Immature natural killer cell (primary cell): Measurements from ENCODE around the gene TRAP1. TPM values are rescaled to one million over a fixed set of nuclear protein-coding genes. Genes with fewer than 3 reads are reported as not detected.
A peak's percentile ranks its signal among the peaks of the same experiment; 100 is the strongest.

Experiments used
- DNase-seq, 3 donors: peaks; one replicate each; pipeline ENCODE4 v3.0.0; 2022; ENCODE audit warnings: mixed read lengths in 1 of 3
- H3K27ac Mint-ChIP-seq, 6 donors: one replicate each; pipeline ENCODE4 v1.8.0; 2020; ENCODE audit warnings: mixed read lengths in 6 of 6, mild to moderate bottlenecking in 5 of 6, inconsistent platforms in 4 of 6, moderate library complexity in 3 of 6
- H3K27me3 Mint-ChIP-seq, 3 donors: one replicate each; pipeline ENCODE4 v1.8.0; 2020 to 2021; ENCODE audit warnings: low read depth in 3 of 3, mild to moderate bottlenecking in 3 of 3, mixed read lengths in 3 of 3, moderate library complexity in 3 of 3, inconsistent platforms in 1 of 3
- H3K36me3 Mint-ChIP-seq, 3 donors: one replicate each; pipeline ENCODE4 v1.8.0; 2020; ENCODE audit warnings: mixed read lengths in 3 of 3, inconsistent platforms in 2 of 3, mild to moderate bottlenecking in 2 of 3
- H3K4me1 Mint-ChIP-seq, 2 donors: one replicate each; pipeline ENCODE4 v1.8.0; 2020; ENCODE audit warnings: inconsistent platforms in 2 of 2, mild to moderate bottlenecking in 2 of 2, mixed read lengths in 2 of 2, moderate library complexity in 1 of 2
- H3K4me3 Mint-ChIP-seq, 5 donors: one replicate each; pipeline ENCODE4 v1.8.0; 2020; ENCODE audit warnings: mild to moderate bottlenecking in 5 of 5, mixed read lengths in 5 of 5, inconsistent platforms in 3 of 5, moderate library complexity in 3 of 5
- H3K9me3 Mint-ChIP-seq, 6 donors: one replicate each; pipeline ENCODE4 v1.8.0; 2020; ENCODE audit warnings: mild to moderate bottlenecking in 6 of 6, mixed read lengths in 6 of 6, inconsistent platforms in 4 of 6, moderate library complexity in 3 of 6
- polyA plus RNA-seq, 3 donors: library from polyadenylated mRNA; unstranded; fragments of 300-500 nt; fragmentation: Illumina TruSeq; gene quantifications; one replicate each; pipeline ENCODE4 v1.2.3, GENCODE V29; 2021

Gene TRAP1
- polyA plus RNA-seq, result 10 to 100 TPM; 30.1 to 32.1 (median 30.7) TPM

DNA sequence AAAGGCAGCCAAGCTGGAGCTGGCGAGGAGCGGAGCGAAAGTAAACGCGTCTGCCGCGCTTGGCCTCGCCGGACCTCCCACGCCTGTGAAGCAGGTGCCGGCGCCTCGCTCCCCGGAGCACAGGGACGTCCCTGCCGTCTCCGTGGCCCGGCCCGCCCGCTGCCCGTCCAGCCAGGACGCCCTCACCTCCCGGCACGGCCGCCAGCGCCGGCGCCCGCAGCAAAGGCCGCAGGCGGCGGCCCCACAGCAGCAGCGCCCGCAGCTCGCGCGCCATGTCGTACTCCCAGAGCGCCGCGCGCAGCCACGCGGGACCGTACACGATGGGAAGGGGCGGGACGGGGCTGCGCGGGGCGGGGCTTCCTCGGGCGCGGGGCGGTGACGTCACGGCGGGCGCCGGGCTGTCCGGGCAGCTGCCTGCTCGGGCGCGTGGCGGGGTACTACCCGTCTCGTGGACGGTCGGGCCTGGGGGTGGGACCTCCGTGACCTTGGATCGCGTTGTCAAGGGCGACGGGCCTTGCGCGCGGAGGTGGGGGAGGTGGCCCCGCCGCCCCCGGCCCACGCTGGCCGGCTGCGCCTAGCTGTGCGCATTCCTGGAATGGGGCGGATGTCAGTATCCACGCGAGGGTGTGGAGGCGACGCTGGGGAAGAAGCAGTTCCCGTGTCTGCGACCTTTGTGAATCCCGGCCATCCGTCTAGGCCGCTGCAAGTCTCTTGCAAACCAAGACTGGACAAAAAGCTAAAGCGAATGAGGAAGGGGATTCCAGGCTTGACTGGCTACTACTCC lies at the start of gene TRAP1:
Gene TRAP1 (minus strand): TSS at position 290 of the 784 bp plus-strand sequence. CDS start 16 bp downstream, at position 274.
- peaks cover 0 to 4% (median 2%) of the 10 kb centered on the region in 3 donors for H3K27me3 Mint-ChIP-seq
- peak within 1 kb of the TSS; percentile 81 to 90 (median 88) for H3K4me3 Mint-ChIP-seq
- H3K4me1 Mint-ChIP-seq, result peaks cover 20 to 22% of the 10 kb centered on the region in 2 donors
- H3K27ac Mint-ChIP-seq, result peak within 1 kb of the TSS; percentile 62 to 90 (median 84)
- peaks cover 0 to 2% (median 0%) of the 10 kb centered on the region in 3 donors for H3K36me3 Mint-ChIP-seq
- DNase-seq, result peak; percentile 87 to 90 (median 88)
- H3K9me3 Mint-ChIP-seq, result no peaks in the 10 kb centered on the region

DNA sequence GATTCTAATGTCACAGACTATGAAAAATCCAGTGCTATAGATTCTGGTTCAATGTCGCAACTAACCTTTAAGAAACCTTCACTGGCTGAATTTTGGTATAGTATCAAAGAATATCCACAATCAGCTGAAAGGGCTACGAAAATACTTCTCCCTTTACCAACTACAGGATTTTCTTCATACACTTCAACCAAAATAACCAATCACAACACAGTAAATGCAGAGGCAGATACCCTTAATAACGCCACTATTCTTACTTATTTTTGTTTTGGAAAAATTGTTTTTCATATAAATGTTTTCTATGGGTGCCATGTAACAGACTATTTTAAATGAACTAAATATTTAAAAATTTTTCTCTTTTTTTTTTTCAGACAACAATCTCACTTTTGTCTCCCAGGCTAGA lies 48.9 kb upstream of the TRAP1 start:
- peaks cover 0 to 6% (median 2%) of the 10 kb centered on the region in 3 donors for H3K27me3 Mint-ChIP-seq
- H3K4me3 Mint-ChIP-seq, result no peak overlapping the region
- DNase-seq, result no peak
- H3K36me3 Mint-ChIP-seq, result peaks cover 16 to 46% (median 20%) of the 10 kb centered on the region in 3 donors
- peaks cover 6 to 12% of the 10 kb centered on the region in 2 donors for H3K4me1 Mint-ChIP-seq
- no peak overlapping the region for H3K27ac Mint-ChIP-seq
- H3K9me3 Mint-ChIP-seq, result no peaks in the 10 kb centered on the region

DNA sequence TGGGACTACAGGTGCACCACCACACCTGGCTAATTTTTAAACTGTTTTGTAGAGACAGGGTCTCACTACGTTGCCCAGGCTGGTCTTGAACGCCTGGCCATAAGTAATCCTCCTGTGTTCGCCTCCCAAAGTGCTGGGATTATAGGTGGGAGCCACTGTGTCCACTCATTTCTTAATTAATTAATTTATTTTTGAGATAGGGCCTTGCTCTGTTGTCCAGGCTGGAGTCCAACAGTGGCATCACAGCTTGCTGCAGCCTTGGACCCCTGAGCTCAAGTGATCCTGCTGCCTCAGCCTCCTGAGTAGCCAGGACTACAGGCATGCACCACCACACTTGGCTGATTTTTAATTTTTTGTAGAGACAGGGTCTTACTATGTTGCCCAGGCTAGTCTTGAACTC lies 47.1 kb upstream of the TRAP1 start:
- peaks cover 0 to 2% (median 0%) of the 10 kb centered on the region in 3 donors for H3K27me3 Mint-ChIP-seq
- no peak overlapping the region for H3K4me3 Mint-ChIP-seq
- no peak for DNase-seq
- H3K36me3 Mint-ChIP-seq, result peaks cover 12 to 33% (median 15%) of the 10 kb centered on the region in 3 donors
- peaks cover 6 to 18% of the 10 kb centered on the region in 2 donors for H3K4me1 Mint-ChIP-seq
- no peak overlapping the region for H3K27ac Mint-ChIP-seq
- no peaks in the 10 kb centered on the region for H3K9me3 Mint-ChIP-seq

DNA sequence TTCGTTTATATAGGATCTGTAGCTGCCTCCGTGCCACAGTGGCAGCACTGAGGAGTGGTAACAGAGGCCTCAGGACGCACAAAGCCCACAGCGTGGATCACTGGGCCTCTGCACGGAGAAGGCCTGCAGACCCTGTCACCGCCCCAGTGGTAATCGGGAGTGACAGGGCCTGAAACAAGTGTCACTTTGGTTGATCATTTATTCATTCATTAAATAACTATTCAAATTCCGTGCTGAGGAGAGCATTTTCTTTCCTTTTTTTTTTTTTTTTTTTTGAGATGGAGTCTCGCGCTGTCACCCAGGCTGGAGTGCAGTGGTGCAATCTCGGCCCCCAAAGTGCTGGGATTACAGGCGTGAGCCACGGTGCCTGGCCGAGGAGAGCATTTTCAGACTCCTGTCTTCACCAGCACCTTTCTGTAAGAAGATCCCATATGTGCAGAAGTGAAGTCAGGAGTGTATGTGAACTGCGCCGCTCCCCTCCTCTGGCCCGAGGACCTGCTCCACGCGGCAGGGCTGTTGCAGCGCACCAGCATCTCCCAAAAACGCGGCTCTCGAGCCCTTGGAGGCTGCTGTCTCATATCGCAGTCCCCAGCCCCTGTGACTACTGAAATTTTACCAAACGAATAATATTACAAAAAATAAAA lies 44.9 kb upstream of the TRAP1 start:
- Mint-ChIP-seq H3K4me1 (peaks cover 4 to 11% of the 10 kb centered on the region in 2 donors), H3K27me3 (peaks cover 0 to 2% (median 0%) of the 10 kb centered on the region in 3 donors), H3K9me3 (no peaks in the 10 kb centered on the region), H3K4me3 (no peak overlapping the region), H3K36me3 (peaks cover 8 to 22% (median 11%) of the 10 kb centered on the region in 3 donors), H3K27ac (peak overlapping the region in 1 of 6 donors; percentile 28)
- no peak for DNase-seq

DNA sequence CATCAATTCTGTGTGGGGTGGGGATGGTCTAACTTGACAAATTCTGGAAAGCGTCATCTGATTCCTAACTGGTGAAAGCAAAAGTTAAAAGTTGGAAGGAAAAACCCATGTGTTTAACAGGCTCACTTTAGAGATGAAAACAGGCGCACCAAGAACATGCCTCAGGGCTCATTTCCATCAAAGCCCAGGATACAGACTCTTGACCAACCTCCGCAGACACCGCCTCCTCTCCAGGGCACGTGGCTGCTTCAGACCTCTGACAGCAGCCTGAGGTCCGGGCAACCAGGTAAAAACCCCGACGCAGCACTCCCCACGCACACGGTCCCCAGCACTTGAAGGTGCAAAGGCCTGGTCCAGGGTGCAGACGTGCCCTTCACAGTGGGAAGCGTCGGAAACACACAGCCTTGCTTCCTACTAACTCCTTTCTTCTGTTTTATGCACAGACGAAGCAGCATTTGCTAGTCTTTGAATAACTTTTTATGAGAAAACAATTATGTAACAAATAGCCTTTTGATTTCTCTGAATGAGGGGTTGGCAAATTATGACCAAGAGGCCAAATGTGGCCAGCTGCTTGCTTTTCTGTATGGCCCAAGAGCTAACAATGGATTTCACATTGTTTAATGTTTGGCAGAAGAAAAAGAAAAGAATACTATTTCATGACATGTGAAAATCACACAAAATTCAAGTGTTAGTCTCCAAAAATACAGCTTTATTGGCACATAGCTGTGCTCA lies 44.2 kb upstream of the TRAP1 start:
- H3K4me3 Mint-ChIP-seq, result no peak overlapping the region
- H3K27me3 Mint-ChIP-seq, result peaks cover 0 to 2% (median 0%) of the 10 kb centered on the region in 3 donors
- peaks cover 1 to 6% of the 10 kb centered on the region in 2 donors for H3K4me1 Mint-ChIP-seq
- H3K27ac Mint-ChIP-seq, result no peak overlapping the region
- H3K36me3 Mint-ChIP-seq, result peaks cover 3 to 22% (median 6%) of the 10 kb centered on the region in 3 donors
- no peak for DNase-seq
- no peaks in the 10 kb centered on the region for H3K9me3 Mint-ChIP-seq

DNA sequence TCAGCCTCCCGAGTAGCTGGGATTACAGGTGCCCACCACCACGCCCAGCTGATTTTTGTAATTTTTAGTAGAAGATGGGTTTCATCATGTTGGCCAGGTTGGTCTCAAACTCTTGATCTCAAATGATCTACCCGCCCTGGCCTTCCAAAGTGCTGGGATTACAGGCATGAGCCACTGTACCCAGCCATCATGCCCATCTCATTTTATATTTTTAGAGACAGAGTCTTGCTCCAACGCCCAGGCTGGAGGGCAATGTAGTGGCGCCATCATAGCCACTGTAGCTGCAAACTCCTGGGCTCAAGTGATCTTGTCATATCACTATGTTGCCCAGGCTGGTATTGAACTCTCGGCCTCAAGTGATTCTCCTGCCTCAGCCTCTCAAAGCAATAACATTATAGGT lies 43.2 kb upstream of the TRAP1 start:
- DNase-seq, result no peak
- H3K27ac Mint-ChIP-seq, result peak overlapping the region in 1 of 6 donors; percentile 19
- peaks cover 0 to 2% (median 0%) of the 10 kb centered on the region in 3 donors for H3K27me3 Mint-ChIP-seq
- peaks cover 2 to 6% of the 10 kb centered on the region in 2 donors for H3K4me1 Mint-ChIP-seq
- no peak overlapping the region for H3K4me3 Mint-ChIP-seq
- H3K9me3 Mint-ChIP-seq, result no peaks in the 10 kb centered on the region
- H3K36me3 Mint-ChIP-seq, result peaks cover 4 to 25% (median 6%) of the 10 kb centered on the region in 3 donors

DNA sequence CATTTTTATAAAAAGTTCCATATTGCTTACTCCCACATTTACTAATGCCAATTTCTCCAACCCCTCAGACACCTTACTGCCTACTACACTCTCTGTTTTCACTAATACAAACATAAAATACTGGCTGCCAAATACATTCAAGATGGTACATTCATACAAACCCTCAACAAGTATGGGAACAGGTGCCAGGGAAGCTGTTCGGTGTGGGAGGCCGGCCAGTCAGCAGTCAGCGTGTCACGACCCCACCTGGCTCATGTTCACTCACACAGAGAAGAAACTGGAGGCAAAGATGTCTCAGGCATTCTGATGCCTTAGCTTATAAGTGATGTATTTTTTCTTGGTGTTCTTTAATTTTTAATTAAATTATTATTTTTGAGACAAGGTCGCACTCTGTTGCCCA lies 42.4 kb upstream of the TRAP1 start:
- Mint-ChIP-seq H3K36me3 (peaks cover 6 to 30% (median 8%) of the 10 kb centered on the region in 3 donors), H3K27ac (no peak overlapping the region), H3K9me3 (no peaks in the 10 kb centered on the region), H3K27me3 (no peaks in the 10 kb centered on the region), H3K4me1 (peaks cover 3 to 6% of the 10 kb centered on the region in 2 donors), H3K4me3 (no peak overlapping the region)
- no peak for DNase-seq

DNA sequence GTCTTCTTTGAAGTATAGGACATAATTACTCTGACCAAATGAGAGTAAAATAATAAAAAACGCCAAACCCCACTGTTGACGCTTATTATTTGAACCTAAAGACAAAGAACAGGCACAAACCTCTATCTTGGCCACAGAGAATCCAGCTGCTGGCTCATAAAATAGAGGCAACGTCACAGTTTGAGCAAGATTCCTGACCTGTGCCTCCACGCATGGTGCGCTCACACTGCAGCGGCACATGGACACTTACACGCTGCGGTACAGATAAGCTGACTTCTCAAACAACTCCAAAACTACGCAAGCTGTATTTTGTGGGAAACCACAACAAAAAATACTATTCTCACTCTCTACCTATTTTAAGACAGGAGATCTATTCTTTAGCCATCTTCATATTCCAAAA lies 38.8 kb upstream of the TRAP1 start:
- Mint-ChIP-seq H3K4me1 (peaks cover 5 to 32% of the 10 kb centered on the region in 2 donors), H3K27ac (no peak overlapping the region), H3K9me3 (no peaks in the 10 kb centered on the region), H3K36me3 (peaks cover 12 to 48% (median 15%) of the 10 kb centered on the region in 3 donors), H3K27me3 (peaks cover 0 to 5% (median 0%) of the 10 kb centered on the region in 3 donors), H3K4me3 (no peak overlapping the region)
- no peak for DNase-seq

DNA sequence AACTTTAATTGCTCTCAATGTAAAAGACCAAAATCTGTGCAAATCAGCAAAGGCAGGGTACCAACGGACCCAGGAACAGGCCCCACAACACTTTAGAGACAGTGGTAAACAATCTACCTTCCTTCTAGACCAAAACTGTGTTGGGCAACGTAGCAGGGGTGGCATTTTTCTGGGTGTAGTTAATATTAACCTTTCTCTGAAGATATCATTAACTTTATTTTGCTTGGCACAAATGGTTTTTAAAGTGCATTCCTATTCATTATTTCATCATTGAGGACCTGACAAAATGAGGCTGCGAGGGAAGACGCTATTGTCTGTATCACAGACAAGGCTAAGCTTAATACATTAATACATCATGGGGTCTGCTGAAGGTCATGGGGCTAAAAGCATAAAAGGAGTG lies 37.9 kb upstream of the TRAP1 start:
- no peak for DNase-seq
- Mint-ChIP-seq H3K9me3 (no peaks in the 10 kb centered on the region), H3K27ac (no peak overlapping the region), H3K36me3 (peaks cover 15 to 52% (median 19%) of the 10 kb centered on the region in 3 donors), H3K4me1 (peaks cover 8 to 36% of the 10 kb centered on the region in 2 donors), H3K4me3 (no peak overlapping the region), H3K27me3 (peaks cover 0 to 5% (median 0%) of the 10 kb centered on the region in 3 donors)

DNA sequence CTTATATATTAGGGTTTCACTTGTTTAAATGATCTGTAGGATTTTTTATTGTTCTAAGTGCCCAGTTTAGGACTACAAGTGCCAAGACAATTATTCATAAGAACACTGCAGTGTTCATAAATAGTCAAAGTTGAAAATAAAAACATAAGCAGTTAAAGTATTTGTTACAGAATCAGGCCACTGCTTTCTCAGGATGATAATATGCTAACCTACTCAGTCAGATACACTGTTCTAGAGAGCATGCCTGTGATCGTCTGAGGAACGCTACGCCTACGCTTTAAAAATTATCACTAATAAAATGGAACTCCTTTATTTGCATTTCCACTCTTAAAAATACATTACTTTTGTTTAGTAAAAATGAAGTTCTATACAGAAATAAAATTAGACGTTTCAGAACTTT lies 37.4 kb upstream of the TRAP1 start:
- H3K4me3 Mint-ChIP-seq, result no peak overlapping the region
- H3K36me3 Mint-ChIP-seq, result peaks cover 16 to 54% (median 21%) of the 10 kb centered on the region in 3 donors

DNA sequence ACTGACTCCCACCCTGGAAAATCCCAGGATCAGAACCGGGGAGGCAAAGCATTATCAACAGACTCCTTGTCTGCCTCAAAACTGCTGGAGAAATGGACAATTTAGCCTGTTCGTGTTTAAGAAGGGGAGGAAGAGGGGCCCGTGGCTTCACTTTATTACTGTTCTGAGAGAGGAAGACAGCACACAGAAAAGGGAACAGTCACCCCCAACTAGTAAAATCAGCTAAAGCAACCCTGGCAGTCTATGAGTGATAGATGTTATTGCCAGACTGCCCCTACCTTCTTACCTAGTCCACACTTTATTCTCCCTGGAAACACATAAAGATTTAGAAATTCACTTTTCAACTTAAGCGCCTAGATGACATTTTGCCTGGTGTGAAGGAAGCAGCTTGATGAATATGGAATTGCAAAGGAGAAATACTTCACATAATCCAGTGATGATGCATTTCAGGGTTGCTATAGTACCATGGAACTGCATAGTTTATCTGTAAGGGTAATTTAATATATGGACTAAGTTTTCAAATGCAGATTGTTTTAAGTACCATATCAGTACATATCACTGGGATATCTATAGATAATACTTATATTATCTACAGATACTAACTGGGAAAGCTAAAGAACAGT lies 36.9 kb upstream of the TRAP1 start:
- no peak overlapping the region for H3K4me3 Mint-ChIP-seq
- peaks cover 0 to 5% (median 5%) of the 10 kb centered on the region in 3 donors for H3K27me3 Mint-ChIP-seq
- H3K27ac Mint-ChIP-seq, result peak overlapping the region in 1 of 6 donors; percentile 3
- peaks cover 16 to 54% (median 21%) of the 10 kb centered on the region in 3 donors for H3K36me3 Mint-ChIP-seq
- peaks cover 13 to 38% of the 10 kb centered on the region in 2 donors for H3K4me1 Mint-ChIP-seq
- H3K9me3 Mint-ChIP-seq, result no peaks in the 10 kb centered on the region
- no peak for DNase-seq

More for the DNA sequence above, 37.4 kb upstream of the TRAP1 start:
- H3K4me1 Mint-ChIP-seq, result peaks cover 11 to 39% of the 10 kb centered on the region in 2 donors
- H3K9me3 Mint-ChIP-seq, result no peaks in the 10 kb centered on the region
- no peak for DNase-seq
- peaks cover 0 to 5% (median 3%) of the 10 kb centered on the region in 3 donors for H3K27me3 Mint-ChIP-seq
- H3K27ac Mint-ChIP-seq, result no peak overlapping the region

DNA sequence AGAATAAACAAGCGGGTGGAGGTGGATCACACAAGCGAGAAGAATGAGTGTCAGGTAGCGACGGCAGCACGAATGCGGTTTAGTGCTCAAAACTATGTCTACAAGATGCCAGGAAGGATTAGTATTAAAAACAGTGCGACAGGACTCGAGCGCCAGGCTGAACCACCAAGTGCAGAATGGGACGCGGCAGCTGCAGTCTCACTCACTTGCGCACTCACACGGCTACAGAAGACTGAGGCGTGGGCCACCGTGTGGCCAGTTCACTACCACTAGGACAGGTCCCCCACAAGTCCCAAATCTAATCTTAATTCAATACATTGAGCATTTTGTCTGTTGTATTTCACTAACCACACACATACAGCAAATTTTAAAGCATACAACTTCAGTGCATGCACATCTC lies 35.7 kb upstream of the TRAP1 start:
- Mint-ChIP-seq H3K27me3 (peaks cover 0 to 6% (median 5%) of the 10 kb centered on the region in 3 donors), H3K27ac (peak overlapping the region in 2 of 6 donors; percentile 20 to 47), H3K4me3 (no peak overlapping the region), H3K4me1 (peaks cover 13 to 38% of the 10 kb centered on the region in 2 donors), H3K9me3 (no peaks in the 10 kb centered on the region), H3K36me3 (peaks cover 16 to 53% (median 21%) of the 10 kb centered on the region in 3 donors)
- no peak for DNase-seq

DNA sequence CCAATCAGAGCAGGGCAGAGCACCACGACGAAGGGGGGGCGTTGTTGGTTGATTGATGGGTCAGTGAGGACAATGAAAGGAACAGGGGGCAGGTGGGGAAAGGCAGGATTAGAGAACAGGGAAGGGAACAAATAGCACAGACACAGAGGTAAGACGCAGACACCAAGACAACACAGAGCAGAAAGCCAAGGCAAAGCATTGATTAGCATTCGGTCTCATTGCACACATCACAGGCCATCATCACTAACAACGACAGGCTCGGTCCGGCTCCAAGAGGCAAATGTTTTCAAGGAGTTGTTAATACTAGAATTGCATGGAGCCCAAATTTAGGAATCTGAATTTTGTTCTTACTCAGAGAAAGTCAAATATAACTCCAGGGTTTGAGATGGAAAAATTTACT lies 34.6 kb upstream of the TRAP1 start:
- DNase-seq, result no peak
- Mint-ChIP-seq H3K4me3 (no peak overlapping the region), H3K4me1 (peaks cover 16 to 38% of the 10 kb centered on the region in 2 donors), H3K27me3 (peaks cover 0 to 7% (median 5%) of the 10 kb centered on the region in 3 donors), H3K36me3 (peaks cover 19 to 47% (median 21%) of the 10 kb centered on the region in 3 donors), H3K9me3 (no peaks in the 10 kb centered on the region), H3K27ac (peak overlapping the region in 3 of 6 donors; percentile 4 to 42 (median 33))
